AG08396 (cell line): ENCODE measurements around the gene ZNF292.
"Not testable (repeated sequence)": the region's sequence is repeated elsewhere in the genome, so short reads cannot be mapped to it uniquely, and the experiment has no call there.

Experiments
- DNase-seq: peaks from one replicate; pipeline ENCODE4 v3.0.0; 2012; ENCODE audit warnings: low spot score, mixed read lengths

ZNF292 gene

GRCh38 chr6:87164004-87164403, 8.6 kb downstream of the ZNF292 start:
- DNase-seq: no peak

DNA sequence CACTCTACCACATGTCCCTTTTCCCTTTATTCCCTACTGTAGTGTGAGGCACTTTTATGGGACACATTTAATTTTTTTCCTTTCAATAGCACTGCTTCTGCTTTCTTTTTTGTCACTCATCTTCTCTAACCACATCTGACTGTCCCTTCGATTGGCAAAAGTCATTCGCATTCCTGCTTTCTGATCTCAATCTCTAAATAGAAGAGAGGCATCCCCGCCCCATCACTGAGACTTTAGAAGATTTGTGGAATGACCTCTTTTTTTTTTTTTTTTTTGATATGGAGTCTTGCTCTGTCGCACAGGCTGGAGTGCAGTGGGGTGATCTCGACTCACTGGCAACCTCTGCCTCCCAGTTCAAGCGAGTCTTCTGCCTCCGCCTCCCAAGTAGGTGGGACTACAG, 9.1 kb downstream of the ZNF292 start:
- DNase-seq: no peak

- no peak for DNase-seq
Measured at GRCh38 chr6:87165185-87165584, 9.8 kb downstream of the ZNF292 start.

DNA sequence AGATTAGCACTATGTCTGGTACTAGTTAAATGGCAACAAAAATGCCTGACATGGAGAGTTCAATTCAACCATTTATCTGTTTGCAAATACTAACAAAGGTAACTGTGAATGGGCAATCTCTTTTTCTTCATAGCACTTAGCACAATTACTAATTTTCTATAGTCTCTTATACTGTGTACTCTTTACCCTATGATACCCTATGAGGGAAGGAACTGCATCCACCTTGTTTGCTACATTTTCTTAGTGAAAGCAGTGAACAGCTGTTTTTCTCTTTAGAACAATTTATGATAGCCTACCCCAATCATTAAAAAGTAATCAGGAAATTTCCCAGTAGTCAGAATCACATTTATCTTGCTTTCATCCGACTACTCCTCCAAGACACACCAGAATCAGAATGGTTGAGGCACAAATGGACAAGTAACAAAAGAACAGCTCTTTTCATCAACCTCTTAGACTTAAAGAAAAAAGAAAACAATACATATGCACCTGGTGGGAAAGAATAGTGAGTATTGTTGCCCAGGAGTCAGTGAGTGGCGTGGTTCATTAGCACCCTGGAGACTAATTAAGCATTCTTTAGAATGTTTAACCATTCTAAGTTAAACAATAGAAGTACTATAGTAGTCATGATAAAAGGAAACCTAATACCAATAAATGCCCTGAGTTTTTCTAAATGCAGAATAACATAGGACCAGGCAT, 16.7 kb downstream of the ZNF292 start:
- no peak for DNase-seq

DNA sequence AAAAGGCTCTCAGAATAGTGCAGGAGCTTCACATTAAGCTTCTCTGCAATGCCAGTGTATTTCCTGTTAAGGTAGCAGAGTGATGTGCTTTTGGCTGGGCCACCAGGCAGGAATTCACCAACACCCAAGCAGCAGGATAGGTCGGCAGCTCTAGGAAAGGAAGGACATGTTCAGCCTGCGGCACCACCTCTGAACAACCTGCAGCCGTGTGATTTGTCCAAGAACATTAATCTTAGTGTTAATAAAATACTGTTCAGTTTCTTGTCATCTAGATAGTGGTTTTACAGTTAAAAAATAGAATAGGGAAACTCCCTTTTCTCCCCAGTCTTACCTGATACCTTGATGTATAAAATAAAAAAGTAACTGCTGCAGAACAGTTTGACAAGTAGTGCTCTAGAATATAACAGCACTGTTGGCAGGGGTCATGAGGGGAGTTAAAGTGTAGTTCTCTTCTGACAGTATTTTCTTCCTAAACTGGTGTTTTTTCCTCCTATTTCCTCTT, 18.8 kb downstream of the ZNF292 start:
- no peak for DNase-seq

- no peak for DNase-seq
Measured at GRCh38 chr6:87176493-87176892, 21.1 kb downstream of the ZNF292 start.

DNA sequence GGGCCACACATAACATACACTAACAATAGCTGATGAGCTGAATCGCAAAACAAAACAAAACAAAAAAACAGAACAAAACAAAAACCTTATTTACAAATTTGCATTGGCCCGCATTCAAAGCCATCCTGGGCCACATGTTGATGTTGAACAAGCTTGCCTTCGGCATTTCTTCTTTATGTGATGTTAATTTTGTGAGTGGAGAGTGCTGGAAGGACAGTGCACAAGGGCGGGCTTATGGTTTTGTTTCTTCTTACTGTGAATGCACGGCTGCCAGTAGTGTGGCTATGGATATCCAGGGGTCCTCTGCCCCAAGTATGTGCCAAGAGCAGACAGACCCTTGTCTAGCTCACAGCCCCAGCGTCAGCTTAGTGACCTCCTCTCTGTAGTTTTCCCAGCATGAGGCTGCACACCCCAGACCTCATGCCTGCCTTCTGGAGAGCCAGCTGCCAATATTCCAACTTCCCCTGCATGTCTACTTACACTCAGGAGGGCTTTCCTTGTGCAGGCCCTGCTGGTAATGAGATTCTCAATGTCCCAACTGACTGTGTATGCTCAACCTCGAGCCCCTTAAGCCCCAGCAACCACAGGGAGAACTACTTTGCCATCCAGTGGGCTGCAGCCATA, 24.9 kb downstream of the ZNF292 start:
- no peak for DNase-seq

- DNase-seq: no peak
Measured at GRCh38 chr6:87181903-87182302, 26.5 kb downstream of the ZNF292 start.

GRCh38 chr6:87182321-87182720, 27.0 kb downstream of the ZNF292 start:
- no peak for DNase-seq

- DNase-seq: no peak
Measured at GRCh38 chr6:87182940-87183339, 27.6 kb downstream of the ZNF292 start.

GRCh38 chr6:87183687-87184086, 28.3 kb downstream of the ZNF292 start:
- no peak for DNase-seq

- DNase-seq: no peak
Measured at GRCh38 chr6:87184762-87185250, 29.4 kb downstream of the ZNF292 start.

GRCh38 chr6:87196275-87196842, 41.0 kb downstream of the ZNF292 start:
- DNase-seq: no peak

GRCh38 chr6:87197547-87197946, 42.2 kb downstream of the ZNF292 start:
- DNase-seq: no peak

GRCh38 chr6:87198022-87198810, 42.9 kb downstream of the ZNF292 start:
- DNase-seq: not testable (repeated sequence)

GRCh38 chr6:87199787-87200186, 44.4 kb downstream of the ZNF292 start:
- no peak for DNase-seq

GRCh38 chr6:87200469-87201175, 45.3 kb downstream of the ZNF292 start:
- no peak for DNase-seq

DNA sequence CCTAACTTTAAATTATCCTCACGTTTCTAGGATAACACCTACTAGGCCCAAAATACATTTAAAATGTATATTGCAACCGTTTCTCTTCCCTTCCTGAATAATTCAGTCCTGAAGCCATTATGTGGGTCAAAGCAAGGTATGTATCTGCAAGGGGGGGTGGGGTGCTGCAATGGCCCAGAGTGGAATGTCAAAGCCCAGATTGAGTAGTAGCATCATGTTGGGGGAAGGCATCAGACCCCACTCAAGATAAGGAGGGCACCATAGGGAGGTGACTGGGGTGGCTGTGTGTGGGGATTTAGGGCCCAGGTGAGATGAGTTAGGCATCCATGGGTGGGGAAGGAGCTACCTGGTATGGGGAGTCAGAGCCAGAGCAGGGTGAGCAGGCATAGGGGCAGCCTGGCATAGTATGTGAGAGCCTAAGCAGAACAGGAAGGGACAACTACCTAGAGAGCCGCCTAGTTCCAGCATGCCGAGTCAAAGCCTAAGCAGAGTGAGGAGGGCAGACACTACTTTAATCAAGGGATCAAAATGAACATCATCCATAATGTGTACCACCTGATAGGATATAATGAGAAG, 48.2 kb downstream of the ZNF292 start:
- no peak for DNase-seq

DNA sequence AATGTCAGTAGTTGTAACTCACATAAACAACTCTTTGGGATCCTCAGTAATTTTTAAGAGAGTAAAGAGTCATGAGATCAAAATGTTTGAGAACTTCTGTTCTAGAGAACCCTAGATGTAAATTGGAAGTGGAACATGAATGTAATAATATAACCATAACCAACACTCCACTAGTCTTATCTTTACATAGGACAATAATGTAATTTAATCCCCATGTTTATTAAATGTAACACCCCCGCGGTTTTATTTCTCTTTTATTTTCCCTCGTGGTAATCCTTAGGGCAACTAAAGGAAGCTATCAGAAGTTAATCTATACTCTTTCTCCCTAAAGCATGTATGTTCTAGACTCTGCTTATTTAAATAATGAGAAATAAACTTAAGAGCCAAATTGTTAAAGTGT, 54.4 kb downstream of the ZNF292 start:
- DNase-seq: no peak

GRCh38 chr6:87210979-87211378, 55.6 kb downstream of the ZNF292 start:
- DNase-seq: no peak

DNA sequence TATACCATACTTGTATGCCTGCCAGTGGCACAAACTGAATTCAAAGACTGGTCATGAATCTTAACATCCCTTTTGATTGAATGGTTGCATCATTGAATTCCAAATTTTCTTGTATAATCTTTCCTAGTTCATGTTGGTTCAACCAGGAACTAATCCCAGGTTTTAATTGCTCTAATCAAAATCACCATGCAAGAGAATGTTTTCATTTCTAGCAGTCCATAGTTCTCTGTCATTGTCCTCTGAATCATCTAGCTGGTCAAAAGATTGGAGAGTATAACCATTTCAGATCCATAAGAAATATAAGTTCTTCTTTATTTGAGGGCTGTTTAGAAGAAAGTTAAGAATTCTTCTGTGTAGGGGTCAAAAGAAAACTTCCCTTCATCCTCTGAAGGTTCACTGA, 57.2 kb downstream of the ZNF292 start:
- DNase-seq: no peak
